KG1 (cell line): ENCODE results near the gene ERCC4.

Source experiments
- DNase-seq: peaks from one replicate; lab custom pipeline; 2025; lab: John Stamatoyannopoulos, UW

Gene ERCC4

DNA sequence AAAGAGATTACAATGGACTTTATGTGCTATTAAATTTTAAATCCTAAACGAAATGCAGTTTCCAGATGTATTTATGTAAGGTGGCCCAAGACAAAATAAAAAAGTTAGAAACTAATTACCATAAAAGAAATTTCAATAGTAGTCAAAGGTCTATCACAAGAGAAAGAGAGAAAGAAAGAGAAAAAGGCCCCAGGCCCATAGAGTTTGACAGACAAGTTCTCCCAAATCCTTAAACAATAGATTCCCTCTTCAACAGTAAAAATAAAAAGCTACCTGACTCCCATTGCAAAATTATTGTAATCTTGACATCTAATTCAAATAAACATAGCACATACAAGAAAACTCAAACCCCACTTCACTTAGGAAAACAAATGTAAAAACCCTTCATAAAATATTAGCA is 8.6 kb upstream of the ERCC4 start:
- DNase-seq: no peak

DNA sequence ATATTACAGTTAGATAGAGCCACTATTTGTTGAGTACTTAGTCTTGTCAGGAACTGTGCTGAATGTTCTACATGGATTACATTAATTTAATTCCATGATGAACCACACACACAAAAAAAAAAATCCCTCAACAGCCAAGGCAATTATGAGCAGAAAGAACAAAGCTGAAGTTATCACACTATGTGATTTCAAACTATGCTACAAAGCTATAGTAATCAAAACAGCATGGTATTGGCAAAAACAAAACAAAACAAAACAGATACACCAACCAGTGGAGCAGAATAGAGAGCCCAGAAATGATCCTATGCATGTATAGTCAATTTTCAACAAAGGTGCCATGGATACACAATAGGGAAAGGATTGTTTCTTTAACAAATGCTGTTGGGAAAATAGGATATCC is 8.1 kb upstream of the ERCC4 start:
- DNase-seq: no peak

DNA sequence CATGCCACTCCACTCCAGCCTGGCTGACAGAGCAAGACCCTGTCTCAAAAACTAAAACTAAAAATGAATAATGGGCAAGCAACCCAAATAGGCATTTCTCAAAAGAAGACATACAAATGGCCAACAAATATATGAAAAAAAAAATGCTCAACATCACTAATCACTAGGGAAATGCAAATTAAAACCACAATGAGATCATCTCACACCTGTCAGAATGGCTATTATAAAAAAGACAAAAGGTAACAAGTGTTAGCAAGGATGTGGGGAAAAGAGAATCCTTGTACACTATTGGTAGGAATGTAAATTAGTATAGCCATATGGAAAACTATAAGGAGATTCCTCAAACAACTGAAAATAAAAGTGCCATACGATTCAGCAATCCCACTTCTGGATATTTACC is 7.1 kb upstream of the ERCC4 start:
- DNase-seq: no peak

DNA sequence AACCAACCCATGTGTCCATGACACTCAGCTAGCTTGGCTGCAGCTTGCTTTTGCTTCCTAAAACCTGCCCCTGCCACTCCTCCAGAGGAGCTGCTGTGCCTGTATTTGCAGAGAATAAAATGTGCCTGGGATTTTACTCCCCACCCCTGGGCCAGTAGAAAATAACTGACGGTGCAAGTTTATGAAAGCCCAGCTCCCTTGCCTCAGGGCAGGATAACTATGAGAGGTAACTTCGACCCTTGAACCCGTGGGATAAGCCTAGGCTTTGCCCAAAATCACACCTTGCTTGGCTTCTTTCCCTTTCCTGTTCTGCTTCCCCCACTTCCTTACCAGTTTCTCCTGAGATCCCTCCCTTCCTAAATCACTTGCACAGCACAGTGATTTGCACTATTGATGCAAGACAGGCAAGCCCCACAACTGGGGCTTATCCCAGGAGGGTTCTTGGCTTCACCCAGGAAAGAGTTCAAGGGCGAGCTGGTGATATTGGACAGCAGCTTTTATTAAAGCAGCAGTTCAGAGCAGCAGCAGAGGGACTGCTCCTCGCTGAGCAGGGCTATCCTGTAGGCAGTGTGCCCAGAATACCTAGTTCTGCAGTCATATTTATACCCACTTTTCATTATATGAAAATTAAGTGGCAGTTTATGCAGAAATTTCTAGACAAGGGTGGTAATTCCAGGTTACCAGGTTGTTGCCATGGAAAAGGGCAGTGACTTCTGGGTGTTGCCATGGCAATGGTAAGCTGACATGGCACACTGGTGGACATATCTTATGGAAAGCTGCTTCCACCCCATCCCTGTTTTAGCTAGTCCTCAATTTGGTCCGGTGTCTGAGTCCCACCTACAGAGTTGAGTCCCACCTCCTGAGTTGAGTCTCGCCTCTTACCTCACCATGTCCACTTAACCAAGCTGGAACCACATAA is 6.3 kb upstream of the ERCC4 start:
- no peak for DNase-seq

DNA sequence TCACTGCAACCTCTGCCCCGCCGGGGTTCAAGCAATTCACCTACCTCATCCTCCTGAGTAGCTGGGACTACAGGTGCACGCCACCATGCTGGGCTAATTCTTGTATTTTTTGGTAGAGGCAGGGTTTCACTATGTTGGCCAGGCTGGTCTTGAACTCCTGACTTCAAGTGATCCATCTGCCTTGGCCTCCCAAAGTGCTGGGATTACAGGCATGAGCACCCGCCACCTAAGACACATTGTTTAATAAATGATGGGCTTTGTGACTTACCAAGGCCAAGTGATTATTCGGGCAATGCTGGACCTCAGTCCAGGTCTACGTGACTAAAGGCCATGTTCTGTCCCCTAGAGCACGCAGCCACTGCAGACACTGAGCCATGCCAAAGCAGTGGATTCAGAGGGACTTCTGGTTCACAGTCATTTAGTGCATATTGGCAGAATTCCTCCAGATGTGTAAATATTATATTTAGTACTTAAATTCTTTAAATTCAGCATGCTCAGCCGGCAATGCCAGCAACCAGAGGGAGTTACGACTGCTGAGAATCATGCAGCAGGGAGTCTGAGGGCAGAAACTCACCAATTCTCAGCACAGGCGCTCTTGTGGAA is 4.8 kb upstream of the ERCC4 start:
- DNase-seq: no peak

DNA sequence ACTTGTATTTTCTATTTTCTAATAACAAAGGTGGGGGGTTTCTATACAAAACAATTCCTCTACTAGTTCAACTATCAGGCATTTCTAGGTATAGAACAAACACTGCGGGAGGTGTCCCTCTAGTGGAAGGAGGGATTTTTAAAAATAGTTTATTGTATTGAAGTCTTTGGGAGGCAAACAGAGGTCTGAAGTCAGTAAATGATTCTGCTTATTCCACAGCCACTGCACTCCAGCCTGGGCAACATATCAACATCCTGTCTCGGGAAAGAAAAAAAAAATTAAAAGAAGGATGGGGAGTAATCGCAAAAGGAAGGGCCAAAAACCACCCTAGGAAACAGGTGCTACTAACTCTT is 648 bp upstream of the ERCC4 start:
- DNase-seq: no peak

DNA sequence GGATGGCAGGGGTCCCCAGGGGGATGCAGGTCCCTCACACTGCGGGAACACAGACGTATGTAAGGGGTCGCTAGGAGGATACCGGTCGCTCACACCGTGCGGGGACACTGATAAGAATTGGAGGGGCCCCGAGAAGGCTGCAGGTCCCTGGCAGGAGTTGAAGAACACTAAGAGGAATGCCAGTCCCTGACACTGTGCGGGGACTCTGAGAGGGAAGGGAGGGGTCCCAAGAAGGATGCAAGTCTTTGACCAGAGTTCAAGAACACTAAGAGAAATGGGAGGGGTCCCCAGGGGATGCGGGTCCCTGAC is 510 bp downstream of the ERCC4 start:
- DNase-seq: no peak

DNA sequence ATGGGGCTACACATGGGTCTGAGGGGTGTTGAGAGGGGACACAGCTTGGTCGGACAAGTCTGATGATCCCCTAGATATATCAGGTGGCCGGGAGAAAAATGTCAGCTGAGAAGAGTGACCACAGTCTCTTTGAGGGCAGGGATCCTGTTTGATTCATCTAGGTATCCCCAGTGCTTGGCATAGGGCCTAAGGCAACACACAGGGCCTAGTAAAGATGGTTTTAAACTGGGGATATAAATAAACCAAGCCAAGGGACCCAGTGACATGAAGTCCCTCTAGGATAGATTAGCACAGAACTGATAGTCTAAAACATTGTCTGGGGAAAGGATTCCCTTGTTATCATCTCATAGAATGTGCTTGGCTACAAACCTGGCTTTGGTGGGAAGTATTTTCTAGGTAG is 1.4 kb downstream of the ERCC4 start:
- DNase-seq: no peak

DNA sequence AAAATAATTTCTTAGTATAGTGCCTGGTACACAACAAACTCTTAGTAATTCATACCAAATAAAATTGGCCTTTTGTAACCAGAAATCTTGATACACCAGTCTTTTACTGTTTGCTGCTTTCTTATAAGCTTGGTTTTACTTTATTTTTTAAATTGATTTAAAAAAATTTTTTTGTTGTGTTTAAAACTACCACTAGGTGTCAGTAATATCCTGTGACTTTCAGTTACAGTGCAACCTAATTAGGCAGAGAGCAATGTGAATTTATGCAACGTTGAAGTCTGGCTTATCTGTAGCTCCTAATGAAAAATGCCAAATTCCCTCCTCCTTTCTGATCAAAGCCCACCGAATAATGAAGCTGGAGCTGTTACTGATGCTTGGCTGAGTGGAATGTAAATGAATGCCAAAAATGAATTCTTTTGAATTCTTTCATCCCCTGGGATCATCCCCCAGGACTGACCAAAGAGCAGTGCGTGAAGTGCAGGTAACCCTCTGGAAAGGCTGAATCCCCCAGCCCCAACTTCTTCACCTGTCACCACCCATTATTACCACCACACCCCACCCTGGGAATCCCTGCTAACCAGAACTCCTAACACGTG is 3.8 kb downstream of the ERCC4 start:
- peak; percentile 13 for DNase-seq

DNA sequence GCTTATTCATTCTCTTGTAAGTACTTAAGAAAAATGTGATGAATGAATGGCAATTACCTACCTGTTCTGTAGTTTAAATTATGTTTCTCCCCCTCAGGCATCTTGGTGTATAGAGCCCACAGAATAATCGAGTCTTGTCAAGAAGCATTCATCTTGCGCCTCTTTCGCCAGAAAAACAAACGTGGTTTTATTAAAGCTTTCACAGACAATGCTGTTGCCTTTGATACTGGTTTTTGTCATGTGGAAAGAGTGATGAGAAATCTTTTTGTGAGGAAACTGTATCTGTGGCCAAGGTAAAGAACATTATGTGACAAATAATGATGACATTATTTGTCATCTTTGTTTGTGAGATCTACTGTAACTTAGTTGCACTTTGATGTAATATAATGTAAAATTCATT is 6.5 kb downstream of the ERCC4 start:
- no peak for DNase-seq

DNA sequence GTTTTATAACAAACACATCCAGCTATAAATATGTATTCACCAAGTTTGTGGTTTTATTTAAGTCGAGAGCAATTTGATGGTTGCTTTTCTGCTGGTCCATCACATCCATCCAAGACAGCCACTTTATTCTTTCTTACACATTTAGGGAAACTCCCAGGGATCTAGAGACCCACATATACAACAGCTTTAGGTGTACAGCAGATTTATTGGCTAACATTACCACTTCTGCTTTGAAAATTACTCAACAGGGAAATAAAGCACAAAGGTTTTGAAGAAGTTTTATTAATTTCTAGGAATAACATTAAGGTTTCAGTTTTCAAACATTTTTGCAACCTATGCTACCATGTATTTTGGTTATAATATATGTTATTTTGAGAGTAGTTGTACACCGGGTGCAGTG is 6.9 kb downstream of the ERCC4 start:
- no peak for DNase-seq

DNA sequence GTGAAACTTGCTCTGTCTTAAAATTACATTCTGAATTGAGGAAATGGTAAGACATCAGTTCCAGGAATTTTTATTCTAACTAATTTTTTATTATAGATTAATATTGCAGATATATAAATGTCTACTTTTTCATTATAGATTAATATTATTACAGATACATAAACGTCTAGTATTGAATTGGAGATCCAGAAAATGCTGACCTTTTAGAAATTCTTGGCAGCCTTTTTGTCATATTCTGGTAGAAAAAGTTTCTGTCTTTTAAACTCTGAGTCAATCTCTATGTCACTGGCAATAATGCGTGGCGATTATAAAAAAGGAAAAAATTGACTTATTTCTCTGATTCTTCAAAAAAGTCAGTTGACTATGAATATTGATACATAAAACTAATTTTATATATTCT is 8.7 kb downstream of the ERCC4 start:
- no peak for DNase-seq

DNA sequence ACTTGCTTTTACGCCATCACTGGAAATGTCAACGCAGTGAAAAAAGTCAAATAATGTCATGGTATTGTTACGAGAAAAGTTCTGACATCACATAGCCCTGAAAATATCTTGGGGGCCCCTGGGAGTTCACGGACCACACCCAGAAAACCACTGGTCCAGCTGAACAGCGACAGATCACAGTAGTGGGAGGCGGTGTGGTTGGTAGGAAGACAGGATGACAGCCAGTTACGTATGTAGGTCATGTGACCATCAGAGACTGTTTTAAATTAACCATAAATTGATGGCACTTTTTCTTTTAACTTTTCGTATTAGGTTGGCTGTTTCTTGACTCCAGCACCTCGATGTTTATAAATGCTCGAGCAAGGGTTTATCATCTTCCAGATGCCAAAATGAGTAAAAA is 11.9 kb downstream of the ERCC4 start:
- DNase-seq: no peak

DNA sequence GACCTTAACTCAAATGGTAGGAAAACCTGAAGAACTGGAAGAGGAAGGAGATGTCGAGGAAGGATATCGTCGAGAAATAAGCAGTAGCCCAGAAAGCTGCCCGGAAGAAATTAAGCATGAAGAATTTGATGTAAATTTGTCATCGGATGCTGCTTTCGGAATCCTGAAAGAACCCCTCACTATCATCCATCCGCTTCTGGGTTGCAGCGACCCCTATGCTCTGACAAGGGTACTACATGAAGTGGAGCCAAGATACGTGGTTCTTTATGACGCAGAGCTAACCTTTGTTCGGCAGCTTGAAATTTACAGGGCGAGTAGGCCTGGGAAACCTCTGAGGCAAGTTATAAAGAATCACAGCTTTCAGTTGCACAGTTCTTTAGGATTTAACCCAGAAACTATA is 15.5 kb downstream of the ERCC4 start:
- no peak for DNase-seq

DNA sequence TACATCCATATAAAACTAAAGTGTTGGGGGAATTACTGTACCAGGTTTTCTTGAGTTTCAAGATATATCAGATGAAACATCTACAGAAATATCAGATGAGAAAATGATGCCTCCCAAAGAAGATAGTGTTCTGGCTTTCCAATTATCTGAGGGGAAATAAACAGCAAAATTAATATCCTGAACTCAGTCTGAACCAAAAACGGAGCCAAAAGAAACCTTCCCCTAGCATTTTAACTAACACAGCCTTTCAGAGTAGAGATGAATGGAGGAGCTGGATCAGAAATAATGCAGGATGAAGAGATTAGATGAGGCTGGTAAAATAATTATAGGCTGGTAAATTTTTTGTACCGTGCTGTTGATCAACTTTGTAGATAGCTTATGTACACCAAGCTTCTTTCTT is 16.2 kb downstream of the ERCC4 start:
- no peak for DNase-seq

DNA sequence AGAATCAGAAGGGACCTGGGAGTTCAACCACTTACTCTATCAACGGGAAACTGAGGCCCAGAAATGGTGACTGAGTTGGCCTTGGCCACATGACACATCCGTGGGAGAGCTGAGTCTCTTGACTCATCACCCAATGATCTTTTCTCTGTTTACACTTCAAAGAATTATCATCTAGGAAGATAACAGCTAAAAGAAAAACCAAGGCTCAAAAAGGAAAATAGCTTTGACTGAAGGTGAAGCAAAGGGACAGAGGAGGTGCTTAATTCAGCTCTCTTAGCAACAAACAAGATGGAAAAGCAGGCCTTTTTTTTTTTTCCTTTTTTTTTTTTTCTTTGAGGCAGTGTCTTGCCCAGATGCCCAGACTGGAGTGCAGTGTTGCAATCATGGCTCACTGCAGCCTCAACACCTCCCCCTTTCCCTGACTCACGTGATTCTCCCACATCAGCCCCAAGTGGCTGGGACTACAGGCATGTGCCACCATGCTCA is 16.7 kb downstream of the ERCC4 start:
- no peak for DNase-seq

DNA sequence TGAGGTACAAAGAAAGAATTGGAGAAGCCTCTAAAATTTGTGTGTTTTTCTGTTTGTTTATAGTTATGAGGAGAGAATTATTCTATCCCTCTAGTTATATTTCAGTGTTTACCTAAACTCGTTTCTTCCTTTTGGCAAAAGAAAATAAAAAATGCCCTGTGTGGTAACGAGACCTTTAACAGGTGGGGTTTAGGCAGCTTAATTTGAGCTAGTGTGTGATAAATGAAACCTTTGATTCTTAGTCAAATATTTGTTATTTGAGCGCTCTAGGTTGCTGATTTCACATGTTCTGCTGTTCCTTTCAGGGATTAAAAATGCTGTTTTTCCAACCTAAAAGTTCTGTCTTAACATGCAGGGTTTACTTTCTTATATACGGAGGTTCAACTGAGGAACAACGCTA is 17.5 kb downstream of the ERCC4 start:
- DNase-seq: no peak

DNA sequence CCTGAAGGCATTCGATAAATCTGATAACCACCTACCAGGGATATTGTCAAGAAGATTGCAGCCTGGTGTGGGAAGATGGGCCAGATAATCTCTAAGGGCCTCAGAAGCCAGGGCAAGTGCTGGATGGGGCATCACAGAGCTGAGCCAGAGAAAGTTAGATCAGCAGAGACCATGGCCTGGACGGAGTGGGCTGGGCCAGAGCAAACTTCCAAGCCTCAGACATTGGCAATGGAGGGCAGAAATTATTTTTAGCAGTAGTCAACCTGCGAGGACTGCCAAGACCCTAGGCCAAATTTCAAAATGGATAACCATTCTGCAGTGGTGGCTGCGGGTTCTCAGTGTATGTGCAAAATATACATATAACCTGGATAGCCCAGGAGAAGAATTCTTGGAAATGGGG is 18.5 kb downstream of the ERCC4 start:
- no peak for DNase-seq

DNA sequence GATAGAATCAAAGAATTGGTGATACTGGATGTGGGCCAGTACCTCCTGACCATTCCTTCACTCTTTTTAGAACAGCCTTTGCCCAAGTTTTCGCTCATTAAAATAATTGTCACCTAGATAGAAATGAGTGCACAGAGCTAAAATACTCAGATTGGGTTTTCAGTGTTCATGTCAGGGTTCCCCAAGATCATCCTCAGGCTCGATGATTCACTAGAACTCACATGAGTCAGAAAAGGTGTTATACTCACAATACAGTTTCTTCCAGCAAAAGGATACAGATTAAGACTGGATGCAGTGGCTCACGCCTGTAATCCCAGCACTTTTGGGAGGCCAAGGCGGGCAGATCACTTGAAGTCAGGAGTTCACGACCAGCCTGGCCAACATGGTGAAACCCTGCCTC is 19.9 kb downstream of the ERCC4 start:
- no peak for DNase-seq

DNA sequence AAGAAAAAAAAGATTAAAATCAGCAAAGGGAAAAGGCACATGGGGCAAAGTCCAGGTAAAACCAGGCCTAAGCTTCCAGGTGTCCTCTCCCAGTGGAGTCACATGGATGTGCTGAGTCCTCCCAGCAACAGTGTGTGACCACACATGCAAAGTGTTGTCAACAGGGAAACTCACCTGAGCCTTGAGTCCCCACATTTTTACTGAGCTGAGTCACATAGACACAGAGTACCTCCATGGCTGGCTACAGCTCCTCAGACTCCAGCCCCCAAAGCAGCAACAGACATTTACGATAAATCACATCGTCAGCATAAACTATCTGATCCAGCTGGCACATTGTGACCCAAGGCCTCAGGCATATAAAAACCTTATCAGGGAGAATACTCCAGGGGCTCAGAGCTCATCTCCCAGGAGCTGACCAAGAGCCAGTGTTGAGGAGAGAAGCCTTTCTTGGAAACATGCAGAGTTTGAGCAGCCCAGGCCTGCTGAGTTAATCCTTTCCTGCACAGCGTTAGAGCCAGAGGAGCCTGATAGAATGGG is 20.5 kb downstream of the ERCC4 start:
- no peak for DNase-seq

DNA sequence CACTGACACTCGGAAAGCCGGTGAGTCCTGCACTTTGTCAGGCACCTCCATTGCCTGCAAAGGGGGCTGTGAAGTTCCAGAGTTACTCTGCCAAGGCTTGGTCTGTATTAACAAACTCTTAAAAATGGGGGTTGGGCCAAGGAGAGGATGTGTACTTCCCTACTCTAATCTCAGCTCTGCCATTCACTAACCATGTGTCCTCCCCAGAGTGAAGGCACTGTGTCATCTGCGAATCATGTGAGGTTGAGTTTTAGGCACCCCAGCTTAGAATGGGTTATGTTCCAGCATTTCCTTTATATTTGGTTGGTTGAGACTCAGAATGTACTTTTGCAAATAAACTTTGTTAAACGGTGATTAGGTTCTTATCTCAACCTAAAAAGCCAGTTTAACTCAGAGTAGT is 24.9 kb downstream of the ERCC4 start:
- DNase-seq: no peak

DNA sequence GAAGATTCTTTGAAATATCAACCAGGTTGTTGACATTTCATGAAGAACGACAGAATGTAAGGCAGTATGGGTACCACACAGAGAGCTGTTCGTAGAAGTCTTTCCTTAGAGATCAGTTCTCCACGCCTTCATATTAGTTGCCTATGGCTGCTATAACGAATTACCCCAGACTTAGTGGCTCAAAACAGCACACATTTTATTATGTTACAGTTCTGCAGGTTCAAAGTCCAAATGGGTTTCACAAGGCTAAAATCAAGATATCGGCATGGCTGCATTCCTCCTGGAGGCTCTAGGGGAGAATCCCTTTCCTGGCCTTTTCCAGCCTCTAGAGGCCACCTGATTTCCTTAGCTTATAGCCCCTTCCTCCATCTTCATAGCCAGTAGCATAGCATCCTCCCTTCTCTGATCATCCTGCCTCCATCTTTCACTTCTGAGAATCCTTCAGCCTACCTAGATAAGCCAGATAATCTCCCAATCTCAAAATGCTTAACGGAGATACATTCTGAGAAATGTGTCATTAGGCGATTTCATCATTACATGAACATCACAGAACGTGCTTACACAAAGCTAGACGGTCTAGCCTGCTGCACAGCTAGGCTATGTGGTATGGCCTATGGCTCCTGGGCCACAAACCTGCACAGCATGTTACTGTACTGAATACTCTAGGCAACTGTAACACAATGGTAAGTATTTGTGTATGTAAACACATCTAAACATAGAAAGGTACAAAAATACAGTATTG is 26.0 kb downstream of the ERCC4 start:
- no peak for DNase-seq

DNA sequence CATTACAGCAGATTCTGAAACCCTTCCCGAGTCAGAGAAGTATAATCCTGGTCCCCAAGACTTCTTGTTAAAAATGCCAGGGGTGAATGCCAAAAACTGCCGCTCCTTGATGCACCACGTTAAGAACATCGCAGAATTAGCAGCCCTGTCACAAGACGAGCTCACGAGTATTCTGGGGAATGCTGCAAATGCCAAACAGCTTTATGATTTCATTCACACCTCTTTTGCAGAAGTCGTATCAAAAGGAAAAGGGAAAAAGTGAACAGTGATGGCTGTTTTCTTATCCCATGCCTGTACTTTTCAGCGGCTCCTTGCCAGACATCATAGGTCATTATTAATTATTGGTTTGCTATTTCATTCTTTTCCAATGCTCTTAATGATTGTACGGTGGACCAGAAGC is 28.1 kb downstream of the ERCC4 start:
- no peak for DNase-seq
